NCI-H1048 (cell line): Measurements from ENCODE around the gene MCTP1.
"Not testable (repeated sequence)": the region's sequence is repeated elsewhere in the genome, so short reads cannot be mapped to it uniquely, and the experiment has no call there.

Source experiments
- DNase-seq: peaks from one replicate; lab custom pipeline; 2025; lab: John Stamatoyannopoulos, UW

The MCTP1 gene

GRCh38 chr5:94959279-94959678, 325.6 kb downstream of the MCTP1 start:
- not testable (repeated sequence) for DNase-seq

GRCh38 chr5:94945656-94946055, 339.2 kb downstream of the MCTP1 start:
- no peak for DNase-seq

- DNase-seq: no peak
These were observed 340.7 kb downstream of the MCTP1 start for GRCh38 chr5:94944160-94944559.

GRCh38 chr5:94941122-94941755, 343.7 kb downstream of the MCTP1 start:
- DNase-seq: no peak

- DNase-seq: no peak
These were observed 352.6 kb downstream of the MCTP1 start for GRCh38 chr5:94932259-94932658.

- DNase-seq: no peak
These were observed 356.0 kb downstream of the MCTP1 start for GRCh38 chr5:94928891-94929290.

- no peak for DNase-seq
These were observed 364.3 kb downstream of the MCTP1 start for GRCh38 chr5:94920570-94920969.

GRCh38 chr5:94916619-94917018, 368.3 kb downstream of the MCTP1 start:
- no peak for DNase-seq

- DNase-seq: no peak
These were observed 373.6 kb downstream of the MCTP1 start for GRCh38 chr5:94911276-94911675.

- DNase-seq: no peak
These were observed 374.2 kb downstream of the MCTP1 start for GRCh38 chr5:94910721-94911120.

GRCh38 chr5:94908889-94909480, 375.9 kb downstream of the MCTP1 start:
- DNase-seq: no peak

GRCh38 chr5:94906750-94907149, 378.1 kb downstream of the MCTP1 start:
- DNase-seq: no peak

GRCh38 chr5:94903726-94904125, 381.2 kb downstream of the MCTP1 start:
- no peak for DNase-seq

- no peak for DNase-seq
These were observed 383.5 kb downstream of the MCTP1 start for GRCh38 chr5:94901191-94901979.

GRCh38 chr5:94900006-94900505, 384.8 kb downstream of the MCTP1 start:
- DNase-seq: no peak

- DNase-seq: no peak
These were observed 391.3 kb downstream of the MCTP1 start for GRCh38 chr5:94893412-94894135.

- DNase-seq: no peak
These were observed 392.9 kb downstream of the MCTP1 start for GRCh38 chr5:94891972-94892371.

GRCh38 chr5:94891565-94891964, 393.3 kb downstream of the MCTP1 start:
- no peak for DNase-seq

GRCh38 chr5:94890907-94891306, 394.0 kb downstream of the MCTP1 start:
- no peak for DNase-seq

- no peak for DNase-seq
These were observed 396.2 kb downstream of the MCTP1 start for GRCh38 chr5:94888674-94889073.

- no peak for DNase-seq
These were observed 399.0 kb downstream of the MCTP1 start for GRCh38 chr5:94885931-94886330.

GRCh38 chr5:94884311-94884710, 400.6 kb downstream of the MCTP1 start:
- DNase-seq: no peak
